GM13976 (cell line): ENCODE data around the gene FOXS1.
A peak's percentile ranks its signal among the peaks of the same experiment; 100 is the strongest.

Experiments
- DNase-seq: peaks from one replicate; pipeline ENCODE4 v3.0.0; 2012; ENCODE audit warnings: low spot score
- in situ Hi-C: fragments of 300-500 bp; cut with MboI; formaldehyde crosslinking; loops from one replicate; pipeline ENCODE4 v1.12.0; 2022; ENCODE audit warnings: low sequenced_read_pairs, mixed read lengths, inconsistent platforms; ENCODE audit not compliant: unreplicated experiment
- TF ChIP-seq, protein P1 (sequence below): IDR thresholded peaks from 2 replicates; pipeline ENCODE4 v1.5.1; 2012; ENCODE audit warnings: borderline replicate concordance, mild to moderate bottlenecking; ENCODE audit not compliant: insufficient read depth; ENCODE audit errors: extremely low read depth, missing control alignments, control extremely low read depth

The FOXS1 gene

DNA sequence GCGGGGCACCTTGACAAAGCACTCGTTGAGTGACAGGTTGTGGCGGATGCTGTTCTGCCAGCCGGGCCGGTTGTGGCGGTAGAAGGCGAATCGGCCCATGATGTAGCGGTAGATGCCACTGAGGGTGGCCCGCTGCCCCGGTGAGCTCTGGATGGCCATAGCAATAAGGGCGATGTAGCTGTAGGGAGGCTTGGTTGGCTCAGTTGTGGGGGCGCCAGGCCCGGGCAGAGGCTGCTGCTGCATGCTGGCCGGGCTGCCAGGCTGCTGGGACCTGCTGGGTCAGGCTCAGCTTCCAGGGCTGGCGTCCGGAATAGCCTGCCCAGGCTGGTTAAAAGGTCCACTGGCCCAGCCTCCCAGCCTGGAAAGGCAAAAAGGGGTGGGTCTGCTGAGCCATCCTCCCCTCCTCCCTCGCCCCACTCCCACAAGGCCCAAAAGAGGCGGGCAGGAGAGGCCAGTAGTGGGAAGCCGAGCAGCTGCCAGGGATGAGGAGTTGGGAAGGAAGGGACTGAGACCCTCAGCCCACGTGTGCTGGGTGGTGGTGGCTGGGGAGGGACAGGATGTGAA, at the start of gene FOXS1:
Gene FOXS1, minus strand, starts transcription at position 305 of the 564 bp plus-strand sequence. Its CDS starts 62 bp downstream, at position 243.
- TF ChIP-seq, protein P1, sequence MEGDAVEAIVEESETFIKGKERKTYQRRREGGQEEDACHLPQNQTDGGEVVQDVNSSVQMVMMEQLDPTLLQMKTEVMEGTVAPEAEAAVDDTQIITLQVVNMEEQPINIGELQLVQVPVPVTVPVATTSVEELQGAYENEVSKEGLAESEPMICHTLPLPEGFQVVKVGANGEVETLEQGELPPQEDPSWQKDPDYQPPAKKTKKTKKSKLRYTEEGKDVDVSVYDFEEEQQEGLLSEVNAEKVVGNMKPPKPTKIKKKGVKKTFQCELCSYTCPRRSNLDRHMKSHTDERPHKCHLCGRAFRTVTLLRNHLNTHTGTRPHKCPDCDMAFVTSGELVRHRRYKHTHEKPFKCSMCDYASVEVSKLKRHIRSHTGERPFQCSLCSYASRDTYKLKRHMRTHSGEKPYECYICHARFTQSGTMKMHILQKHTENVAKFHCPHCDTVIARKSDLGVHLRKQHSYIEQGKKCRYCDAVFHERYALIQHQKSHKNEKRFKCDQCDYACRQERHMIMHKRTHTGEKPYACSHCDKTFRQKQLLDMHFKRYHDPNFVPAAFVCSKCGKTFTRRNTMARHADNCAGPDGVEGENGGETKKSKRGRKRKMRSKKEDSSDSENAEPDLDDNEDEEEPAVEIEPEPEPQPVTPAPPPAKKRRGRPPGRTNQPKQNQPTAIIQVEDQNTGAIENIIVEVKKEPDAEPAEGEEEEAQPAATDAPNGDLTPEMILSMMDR, result no peak
- DNase-seq, result no peak
- in situ Hi-C loops, result loop anchor here (25.0 kb wide), 1 partner anchor 817 kb away; the partner anchor contains the start of gene C20orf203

DNA sequence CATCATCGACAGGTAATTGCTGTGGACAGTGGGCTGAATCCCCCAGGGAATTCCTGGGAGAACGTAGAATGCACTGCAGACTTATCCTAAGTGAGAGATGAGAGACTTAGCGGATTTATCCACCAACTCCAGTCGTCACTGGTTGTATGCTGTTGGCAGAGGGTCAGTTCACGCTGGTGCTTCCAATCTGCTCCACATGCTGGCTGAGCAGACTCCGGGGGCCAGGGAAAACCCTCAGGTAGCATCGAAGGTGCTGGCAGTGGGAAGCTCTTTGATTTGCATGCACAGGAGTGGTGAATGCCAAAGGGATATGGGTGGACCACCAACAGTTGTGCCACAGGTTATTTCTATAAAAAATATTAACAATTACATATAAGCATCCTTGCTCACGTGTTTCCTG, 45.2 kb upstream of the FOXS1 start:
- TF ChIP-seq, protein P1, result no peak
- in situ Hi-C loops, result no loop called here
- no peak for DNase-seq

DNA sequence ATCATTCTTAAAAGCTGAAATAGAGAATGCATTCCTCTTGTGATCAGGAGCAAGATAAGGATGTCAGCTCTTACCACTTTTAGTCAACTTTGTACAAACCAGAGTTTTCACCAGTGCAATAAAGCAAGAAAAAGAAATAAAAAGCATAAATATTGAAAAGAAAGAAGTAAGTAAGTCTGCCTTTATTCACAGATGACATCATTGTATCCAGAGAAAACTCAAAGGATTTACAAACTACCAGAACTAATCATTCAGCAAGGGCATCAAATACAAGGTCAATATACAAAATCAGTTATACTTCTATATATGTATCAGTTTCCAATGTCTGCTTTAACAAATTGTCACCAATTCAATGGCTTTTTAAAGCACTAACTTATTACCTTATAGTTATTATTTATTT, 38.4 kb upstream of the FOXS1 start:
- DNase-seq, result no peak
- in situ Hi-C loops, result no loop called here
- TF ChIP-seq, protein P1, result no peak

DNA sequence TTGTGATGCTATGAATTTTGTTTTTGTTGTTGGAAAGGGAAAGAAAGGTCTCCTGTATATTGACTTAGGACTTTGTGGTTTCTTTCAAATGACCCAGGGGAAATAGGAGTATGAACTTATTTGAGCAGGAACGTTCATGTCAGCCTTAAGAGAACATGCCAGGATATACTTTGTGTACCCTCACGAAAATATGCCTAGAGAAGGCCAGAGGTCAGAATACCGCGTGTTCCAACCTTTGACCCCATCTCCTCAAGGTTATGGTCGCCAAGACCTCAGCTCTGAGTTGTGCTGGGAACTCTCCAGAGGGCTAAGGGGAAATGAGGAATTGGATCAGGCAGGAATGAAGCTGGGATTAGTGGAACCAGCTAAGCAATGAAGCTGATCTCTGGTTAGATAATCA, 36.5 kb upstream of the FOXS1 start:
- in situ Hi-C loops, result no loop called here
- TF ChIP-seq, protein P1, result no peak
- DNase-seq, result no peak

DNA sequence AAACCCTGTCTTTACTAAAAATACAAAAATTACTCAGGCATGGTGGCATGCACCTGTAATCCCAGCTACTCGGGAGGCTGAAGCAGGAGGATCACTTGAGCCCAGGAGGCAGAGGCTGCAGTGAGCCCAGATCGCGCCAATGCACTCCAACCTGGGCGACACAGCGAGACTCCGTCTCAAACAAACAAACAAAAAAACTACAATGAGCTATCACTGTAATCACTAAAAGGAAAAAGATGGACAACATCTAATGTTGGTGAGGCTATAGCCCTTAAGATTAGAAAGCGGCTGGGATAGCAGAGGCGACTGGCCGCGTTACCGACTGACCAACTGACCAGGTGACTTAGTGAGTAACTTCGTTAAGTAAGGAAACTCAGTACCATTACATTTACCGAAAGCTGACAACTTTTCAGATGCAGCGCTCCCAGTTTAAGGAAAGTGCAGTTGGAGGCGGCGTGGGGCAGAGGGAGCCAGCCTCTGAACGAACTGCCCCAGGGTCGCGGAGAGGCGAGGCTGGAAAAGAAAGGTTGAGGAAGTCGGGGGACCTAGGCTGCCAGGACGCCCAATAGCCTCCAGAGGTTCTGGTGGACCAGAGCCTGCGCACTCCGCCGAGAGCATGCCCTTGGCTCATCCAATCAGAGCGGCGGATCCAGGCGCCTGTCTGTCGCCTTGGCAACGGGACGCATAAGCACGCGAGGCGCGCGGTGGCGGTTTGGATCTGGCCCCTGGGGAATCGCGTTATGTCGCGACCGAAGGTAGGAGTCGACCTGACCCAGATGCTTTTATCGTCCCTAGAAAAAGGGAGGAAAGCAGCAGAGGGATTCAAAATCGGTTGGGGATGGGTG, 34.0 kb upstream of the FOXS1 start:
- TF ChIP-seq, protein P1, result no peak
- in situ Hi-C loops, result no loop called here
- DNase-seq, result peak; percentile 92

DNA sequence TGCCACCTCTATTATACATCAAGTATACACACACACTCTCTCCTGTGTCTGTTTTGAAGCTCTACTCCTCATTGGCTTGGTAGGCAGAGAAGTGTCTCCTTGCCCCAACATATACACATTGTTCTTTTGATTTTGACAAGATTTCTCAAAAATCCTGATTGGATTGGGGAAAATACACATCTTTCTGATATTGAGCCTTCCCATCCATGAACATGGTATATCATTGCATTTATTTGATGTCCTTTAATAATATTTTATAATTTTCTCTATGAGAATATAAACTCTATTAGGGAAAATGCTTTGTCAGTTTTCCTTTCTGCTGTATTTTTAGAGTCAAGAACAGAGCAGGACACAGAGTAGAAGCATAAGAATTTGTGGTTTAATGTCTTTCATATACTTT, 32.3 kb upstream of the FOXS1 start:
- in situ Hi-C loops, result no loop called here
- TF ChIP-seq, protein P1, result no peak
- DNase-seq, result no peak
